ENCODE data around the gene PREX1. TPM values are rescaled to one million over a fixed set of nuclear protein-coding genes. Genes with fewer than 3 reads are reported as not detected.
A peak's percentile ranks its signal among the peaks of the same experiment; 100 is the strongest.

PREX1 gene
- total RNA-seq, 1 donor from 2014 or later = 78.2 TPM

GRCh38 chr20:48701702-48702101 lies 126.1 kb downstream of the PREX1 start:
- no peak for DNase-seq
- ATAC-seq = no peak
- H3K27me3 ChIP-seq (ENCODE audit: low read depth) = no peaks in the 10 kb centered on the region
- peaks cover 50% of the 10 kb centered on the region for H3K4me1 ChIP-seq
- H3K36me3 ChIP-seq = peaks cover 32% of the 10 kb centered on the region
- no peak overlapping the region for H3K4me3 ChIP-seq
- TF ChIP-seq CTCF (IDR thresholded peaks at IDR 0.05) = no peak
- intact Hi-C loops (cut with DNase I) = no loop called here
- no peak overlapping the region for H3K27ac ChIP-seq
- no peaks in the 10 kb centered on the region for H3K9me3 ChIP-seq

GRCh38 chr20:48698507-48699267 lies 129.1 kb downstream of the PREX1 start:
- Histone ChIP-seq H3K9me3 (no peaks in the 10 kb centered on the region), H3K4me1 (peaks cover 26% of the 10 kb centered on the region), H3K27ac (peak overlapping the region; percentile 54), H3K27me3 (ENCODE audit: low read depth) (no peaks in the 10 kb centered on the region), H3K4me3 (no peak overlapping the region), H3K36me3 (peaks cover 42% of the 10 kb centered on the region)
- DNase-seq (no peak), ATAC-seq (no peak)
- TF ChIP-seq CTCF (IDR thresholded peaks at IDR 0.05) = no peak
- intact Hi-C loops (cut with DNase I) = no loop called here

GRCh38 chr20:48697845-48698491 lies 129.8 kb downstream of the PREX1 start:
- Histone ChIP-seq H3K4me3 (no peak overlapping the region), H3K27ac (peak overlapping the region; percentile 54), H3K27me3 (ENCODE audit: low read depth) (no peaks in the 10 kb centered on the region), H3K36me3 (peaks cover 42% of the 10 kb centered on the region), H3K4me1 (peaks cover 19% of the 10 kb centered on the region), H3K9me3 (no peaks in the 10 kb centered on the region)
- intact Hi-C loops (cut with DNase I) = no loop called here
- DNase-seq (peak; percentile 93), ATAC-seq (peak; percentile 95 to 97)
- no peak for TF ChIP-seq CTCF (IDR thresholded peaks at IDR 0.05)

GRCh38 chr20:48696671-48697070 lies 131.1 kb downstream of the PREX1 start:
- no peak for TF ChIP-seq CTCF (IDR thresholded peaks at IDR 0.05)
- no peak overlapping the region for H3K27ac ChIP-seq
- intact Hi-C loops (cut with DNase I) = no loop called here
- no peak for DNase-seq
- peaks cover 18% of the 10 kb centered on the region for H3K4me1 ChIP-seq
- ATAC-seq = no peak
- no peak overlapping the region for H3K4me3 ChIP-seq
- H3K27me3 ChIP-seq (ENCODE audit: low read depth) = no peaks in the 10 kb centered on the region
- peaks cover 48% of the 10 kb centered on the region for H3K36me3 ChIP-seq
- H3K9me3 ChIP-seq = no peaks in the 10 kb centered on the region

- Histone ChIP-seq H3K9me3 (no peaks in the 10 kb centered on the region), H3K27me3 (ENCODE audit: low read depth) (no peaks in the 10 kb centered on the region), H3K4me3 (no peak overlapping the region), H3K4me1 (peaks cover 18% of the 10 kb centered on the region), H3K27ac (no peak overlapping the region), H3K36me3 (peaks cover 48% of the 10 kb centered on the region)
- DNase-seq (no peak), ATAC-seq (no peak)
- intact Hi-C loops (cut with DNase I) = no loop called here
- no peak for TF ChIP-seq CTCF (IDR thresholded peaks at IDR 0.05)
Measured at GRCh38 chr20:48695738-48696137, 132.1 kb downstream of the PREX1 start.

All from lower lobe of right lung (tissue), 2 donors.